GM12864 (cell line): ENCODE data around the gene TBC1D1.

Experiments
- DNase-seq: peaks from one replicate; pipeline ENCODE4 v3.0.0-alpha.2; 2011; ENCODE audit warnings: low read depth
- H3K4me3 ChIP-seq: 2 replicates; pipeline ENCODE4 v1.5.1; 2011; ENCODE audit warnings: mild to moderate bottlenecking, low read depth, low read length, control low read depth
- TF ChIP-seq, protein P1 (sequence below): IDR thresholded peaks from 2 replicates; pipeline ENCODE4 v1.5.1; 2011; ENCODE audit warnings: low read depth, mild to moderate bottlenecking, moderate library complexity, low read length, control low read depth, inconsistent platforms; ENCODE audit errors: missing control alignments

The TBC1D1 gene

DNA sequence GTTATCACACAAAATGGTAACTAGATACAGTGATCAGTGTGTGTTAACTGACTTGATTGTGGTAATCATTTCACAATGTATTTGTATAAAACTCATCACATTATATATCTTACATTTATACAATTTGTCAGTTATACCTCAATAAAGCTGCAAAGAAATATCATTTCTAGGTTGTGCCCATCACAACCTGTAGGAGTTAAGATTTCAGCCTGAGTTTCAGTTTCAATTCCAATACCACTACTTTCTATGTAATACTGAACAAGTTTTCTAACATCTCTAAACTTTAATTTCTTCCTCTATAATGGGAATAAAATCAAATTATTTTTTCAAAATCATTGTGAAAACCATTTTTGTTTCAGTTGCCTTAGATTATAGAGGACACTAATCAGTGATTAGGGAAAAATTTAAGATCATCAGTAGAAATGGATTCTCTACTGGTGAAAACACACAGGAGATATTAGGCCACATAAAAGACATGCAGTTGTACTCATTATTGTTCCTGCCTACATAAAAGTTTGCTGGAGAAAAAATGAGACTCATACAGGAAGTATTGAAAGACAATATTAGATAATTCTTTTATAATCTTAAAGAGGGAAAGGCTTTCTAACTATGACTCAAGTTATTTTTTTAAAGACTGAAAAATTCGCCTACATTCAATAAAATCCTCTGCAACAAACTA is 18.4 kb upstream of the TBC1D1 start:
- H3K4me3 ChIP-seq: no peak overlapping the region
- no peak for DNase-seq
- TF ChIP-seq, protein P1, sequence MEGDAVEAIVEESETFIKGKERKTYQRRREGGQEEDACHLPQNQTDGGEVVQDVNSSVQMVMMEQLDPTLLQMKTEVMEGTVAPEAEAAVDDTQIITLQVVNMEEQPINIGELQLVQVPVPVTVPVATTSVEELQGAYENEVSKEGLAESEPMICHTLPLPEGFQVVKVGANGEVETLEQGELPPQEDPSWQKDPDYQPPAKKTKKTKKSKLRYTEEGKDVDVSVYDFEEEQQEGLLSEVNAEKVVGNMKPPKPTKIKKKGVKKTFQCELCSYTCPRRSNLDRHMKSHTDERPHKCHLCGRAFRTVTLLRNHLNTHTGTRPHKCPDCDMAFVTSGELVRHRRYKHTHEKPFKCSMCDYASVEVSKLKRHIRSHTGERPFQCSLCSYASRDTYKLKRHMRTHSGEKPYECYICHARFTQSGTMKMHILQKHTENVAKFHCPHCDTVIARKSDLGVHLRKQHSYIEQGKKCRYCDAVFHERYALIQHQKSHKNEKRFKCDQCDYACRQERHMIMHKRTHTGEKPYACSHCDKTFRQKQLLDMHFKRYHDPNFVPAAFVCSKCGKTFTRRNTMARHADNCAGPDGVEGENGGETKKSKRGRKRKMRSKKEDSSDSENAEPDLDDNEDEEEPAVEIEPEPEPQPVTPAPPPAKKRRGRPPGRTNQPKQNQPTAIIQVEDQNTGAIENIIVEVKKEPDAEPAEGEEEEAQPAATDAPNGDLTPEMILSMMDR: no peak

DNA sequence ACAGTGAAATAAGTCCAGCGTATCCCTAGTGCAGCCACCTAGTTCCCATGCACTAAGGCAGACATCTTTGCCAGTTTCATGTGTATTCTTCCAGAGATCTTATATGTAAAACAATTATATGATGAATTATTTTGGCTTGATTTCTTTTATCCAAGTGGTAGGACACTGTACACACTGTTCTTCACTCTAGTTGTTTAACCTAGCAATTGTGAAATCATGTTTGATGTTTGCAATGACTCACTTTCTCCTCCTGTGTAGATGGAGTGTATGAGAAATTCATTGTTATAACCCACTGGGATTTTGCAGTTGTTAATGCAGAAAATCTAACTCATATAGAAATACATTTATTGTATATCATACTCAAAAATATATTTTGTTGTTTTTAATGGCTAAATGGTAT is 17.5 kb upstream of the TBC1D1 start:
- TF ChIP-seq, protein P1: no peak
- no peak for DNase-seq
- no peak overlapping the region for H3K4me3 ChIP-seq

DNA sequence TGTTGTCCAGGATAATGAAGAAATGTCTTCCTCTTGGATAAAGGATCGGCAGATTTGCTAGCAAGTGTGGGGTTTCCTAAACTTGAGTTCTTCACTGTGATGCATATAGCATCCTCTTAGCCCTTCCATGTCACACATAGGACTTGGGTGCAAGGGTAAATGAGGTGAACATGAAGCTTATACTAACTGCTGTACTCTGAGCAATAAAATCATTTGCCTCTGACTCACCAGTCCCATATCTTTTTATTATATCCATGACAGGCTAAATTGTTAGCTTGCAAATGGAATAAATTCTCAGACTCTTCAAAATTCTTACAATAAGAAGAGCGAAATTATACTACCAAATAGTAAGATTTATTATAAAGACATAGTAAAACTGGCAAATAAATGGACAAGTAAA is 14.7 kb upstream of the TBC1D1 start:
- TF ChIP-seq, protein P1: no peak
- DNase-seq: no peak
- no peak overlapping the region for H3K4me3 ChIP-seq

DNA sequence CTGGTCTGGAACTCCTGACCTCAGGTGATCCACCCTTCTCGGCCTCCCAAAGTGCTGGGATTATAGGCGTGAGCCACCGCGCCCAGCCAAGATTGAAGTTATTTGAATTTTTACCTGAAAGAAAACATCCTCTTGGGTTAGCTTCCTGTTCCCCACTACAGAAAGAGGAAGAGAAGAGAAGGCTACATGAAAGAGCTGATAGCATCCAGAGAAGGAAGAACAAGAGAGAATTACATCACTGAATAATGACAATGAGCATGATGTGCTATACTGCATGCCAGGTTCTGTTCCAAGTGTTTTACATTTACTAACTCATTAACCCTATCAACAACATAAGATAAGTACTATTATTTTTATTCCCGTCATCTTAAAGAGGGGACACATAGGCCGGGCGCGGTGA is 11.5 kb upstream of the TBC1D1 start:
- H3K4me3 ChIP-seq: no peak overlapping the region
- TF ChIP-seq, protein P1: no peak
- no peak for DNase-seq

DNA sequence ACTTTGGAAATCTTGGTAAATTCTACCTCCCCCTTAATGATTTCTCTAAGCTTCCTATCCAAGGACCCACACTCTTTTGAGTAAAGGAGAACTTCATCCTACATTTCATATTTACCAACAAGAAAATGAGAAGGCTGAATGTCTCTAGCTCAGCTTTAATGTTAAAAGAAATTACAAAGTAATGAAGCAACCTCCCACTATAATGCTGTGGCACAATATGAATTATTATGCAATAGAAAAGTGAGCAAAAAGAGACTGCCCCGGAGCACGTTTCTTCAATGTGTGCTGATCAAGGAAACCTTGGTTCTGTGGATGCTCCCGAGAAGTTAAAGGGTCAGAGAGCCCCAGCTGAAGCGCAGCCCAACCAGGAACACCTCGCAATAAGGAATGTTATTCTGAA is 9.1 kb upstream of the TBC1D1 start:
- H3K4me3 ChIP-seq: no peak overlapping the region
- TF ChIP-seq, protein P1: no peak
- no peak for DNase-seq

DNA sequence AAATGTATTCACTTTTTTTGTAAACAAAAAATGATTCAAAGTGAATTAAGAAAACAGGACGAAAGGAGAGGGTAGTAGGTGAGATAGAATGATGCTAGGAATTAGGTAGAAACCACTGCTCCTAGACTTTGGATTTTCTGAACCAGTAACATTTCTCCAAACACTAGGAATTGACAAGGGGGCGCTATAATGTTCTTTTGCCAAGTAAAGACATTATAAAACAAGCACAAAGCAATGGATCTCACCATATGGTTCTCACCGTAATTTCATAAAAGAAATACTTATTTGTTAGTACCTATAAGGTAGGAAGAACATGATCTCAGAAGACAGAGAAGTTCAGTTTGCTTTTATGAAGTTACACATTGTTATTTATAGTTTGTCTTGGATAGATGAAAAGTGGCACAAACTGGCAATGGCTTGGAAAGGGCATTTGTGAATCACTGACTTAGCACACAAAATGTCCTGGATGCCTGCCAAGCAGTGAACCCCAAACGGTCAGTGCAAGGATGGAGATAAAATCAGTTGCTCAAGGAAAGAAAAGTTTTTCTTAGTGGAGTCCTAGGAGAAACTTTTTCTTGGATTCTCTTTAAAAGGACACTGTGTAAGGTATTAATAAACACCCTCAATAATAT is 8.1 kb upstream of the TBC1D1 start:
- H3K4me3 ChIP-seq: no peak overlapping the region
- TF ChIP-seq, protein P1: no peak
- no peak for DNase-seq

DNA sequence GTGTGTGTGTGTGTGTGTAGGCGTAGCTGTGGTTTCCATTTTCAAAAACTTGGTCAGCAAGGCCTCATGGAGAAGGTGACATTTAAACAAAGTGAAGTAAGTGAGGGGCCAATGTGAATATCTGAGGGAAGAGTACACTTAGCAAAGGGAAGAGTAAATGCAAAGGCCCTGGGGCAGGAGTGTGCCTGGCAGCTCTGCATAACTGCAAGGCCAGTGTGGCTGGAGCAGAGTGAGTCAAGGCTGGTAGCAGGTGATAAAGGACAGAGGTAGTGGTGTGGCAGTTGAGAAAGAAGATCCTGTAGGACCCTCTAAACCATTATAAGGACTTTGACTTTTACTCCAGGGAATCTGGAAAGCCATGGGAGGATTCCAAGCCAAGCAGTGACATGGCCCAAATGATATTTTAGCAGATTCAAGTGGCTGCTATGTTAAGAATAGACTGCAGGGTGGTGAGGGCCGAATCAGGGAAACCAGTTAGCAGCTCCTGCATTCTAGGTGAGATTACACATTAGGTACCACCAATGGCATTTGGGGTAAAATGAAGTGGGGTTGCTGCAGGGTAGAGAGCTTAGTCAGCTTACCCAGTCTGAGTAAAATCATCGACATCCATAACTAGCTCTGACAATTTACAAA is 5.9 kb upstream of the TBC1D1 start:
- TF ChIP-seq, protein P1: no peak
- DNase-seq: no peak
- H3K4me3 ChIP-seq: no peak overlapping the region
